Activated CD4-positive, alpha-beta T cell treated with anti-CD3 and anti-CD28 coated beads for 1 hour (primary cell): Measurements from ENCODE around the gene SMAD9.

Experiments
- DNase-seq: peaks from one replicate; pipeline ENCODE4 v3.0.0-alpha.2; 2020

Gene SMAD9

DNA sequence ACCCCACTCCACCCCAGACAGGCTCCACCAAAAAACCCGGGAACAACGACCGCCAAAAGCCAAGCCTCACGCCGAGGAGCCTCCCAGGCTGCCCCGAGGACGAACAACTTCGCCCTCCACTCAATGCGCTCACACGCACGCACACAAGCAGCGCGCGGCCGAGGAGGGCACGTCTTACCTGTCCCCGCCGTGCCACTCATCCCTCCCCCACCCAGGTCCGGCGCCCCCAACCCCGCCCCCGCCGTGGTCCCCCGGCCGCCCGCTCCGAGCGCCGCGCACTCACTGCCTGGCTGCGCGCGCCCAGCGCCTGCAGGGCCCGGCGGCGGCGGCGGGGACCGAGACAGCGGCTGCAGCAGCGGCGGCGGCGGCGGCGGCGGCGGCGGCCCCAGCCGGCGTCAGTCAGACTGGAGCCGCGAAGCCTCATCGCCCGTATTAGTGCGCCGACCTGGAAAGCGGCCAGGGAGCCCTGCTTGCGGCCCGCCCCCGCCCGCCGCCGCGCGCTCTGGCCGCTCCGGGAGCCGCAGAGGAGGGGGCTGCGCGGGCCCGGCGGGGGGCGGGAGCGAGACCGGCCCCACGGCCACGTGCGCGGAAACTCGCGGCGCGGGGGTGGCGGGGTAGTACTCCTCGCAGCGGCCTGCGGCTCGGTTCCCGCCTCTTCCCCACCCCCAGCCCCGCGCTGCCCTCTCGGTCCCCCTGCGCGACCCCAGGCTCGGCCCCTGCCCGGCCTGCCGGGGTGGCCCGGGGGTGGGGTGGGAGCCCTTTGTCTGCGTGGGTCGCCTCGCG, at the start of gene SMAD9:
TSS of gene SMAD9 (minus strand) at position 406 of the 783 bp plus-strand sequence. CDS start 40,549 bp downstream, outside the sequence.
- no peak for DNase-seq

DNA sequence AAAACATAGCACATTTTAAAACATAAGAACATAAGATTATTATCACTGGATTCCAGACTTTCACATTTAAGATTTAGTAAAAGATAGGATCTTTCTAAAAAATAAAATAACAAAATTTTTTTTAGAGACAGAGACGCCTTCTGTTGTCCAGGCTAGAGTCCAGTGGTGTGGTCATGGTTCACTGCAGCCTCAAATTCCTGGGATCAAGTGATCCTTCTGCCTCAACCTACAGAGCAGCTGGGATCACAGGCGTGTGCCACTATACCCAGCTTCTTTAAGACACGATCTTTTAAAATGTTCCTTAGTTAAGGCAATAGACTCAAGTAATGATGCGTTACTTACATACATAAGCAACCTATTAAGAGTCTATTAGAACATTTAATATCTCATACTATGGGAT, 46.4 kb upstream of the SMAD9 start:
- DNase-seq, result no peak

DNA sequence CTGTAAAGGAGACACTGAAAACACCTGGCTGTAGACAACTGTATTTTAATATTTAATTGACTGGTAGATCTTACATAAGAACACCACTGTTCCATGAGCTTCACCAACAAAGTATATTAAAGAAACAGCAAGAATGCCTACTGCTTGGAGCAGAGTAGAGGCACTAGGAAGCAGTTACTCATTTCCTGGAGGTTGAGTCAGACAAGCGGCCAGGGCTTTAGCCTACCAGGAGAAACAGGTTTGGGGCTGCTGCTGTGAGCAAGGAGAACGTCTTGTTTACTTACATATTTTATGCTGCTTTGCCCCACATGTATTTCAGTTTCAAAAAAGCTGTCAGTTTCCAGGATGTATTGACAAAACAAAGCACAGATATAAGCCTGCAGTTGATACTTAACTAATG, 45.7 kb upstream of the SMAD9 start:
- DNase-seq, result no peak

DNA sequence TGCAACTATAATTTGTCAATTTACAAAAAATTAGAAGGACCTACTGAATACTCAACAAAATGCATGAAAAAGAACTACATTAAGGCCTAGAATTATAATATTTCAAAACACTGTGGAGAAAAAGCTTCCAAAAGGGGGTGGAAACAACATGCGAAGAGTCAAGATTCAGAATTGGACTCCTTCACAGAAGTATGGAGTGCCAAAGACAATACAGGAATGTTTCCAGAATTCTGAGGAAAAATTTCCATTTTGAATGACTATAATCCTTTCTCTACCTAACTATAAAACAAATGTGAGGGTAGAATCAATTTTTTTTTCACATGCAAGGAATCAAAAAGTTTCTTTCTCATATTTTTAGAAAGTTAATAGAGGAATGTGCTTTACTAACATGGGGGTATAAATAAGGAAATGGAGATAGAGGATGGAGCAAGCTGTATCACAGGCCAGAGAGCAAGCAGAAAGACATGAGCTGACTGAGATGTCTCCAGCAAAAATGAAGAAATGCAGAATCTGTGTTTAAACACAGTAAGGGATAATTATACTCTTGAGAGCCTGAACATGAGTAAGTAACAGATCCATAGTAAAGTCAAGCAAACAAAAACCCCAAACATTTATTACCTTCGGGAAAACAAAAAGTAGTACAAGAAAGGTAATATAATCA, 39.5 kb upstream of the SMAD9 start:
- DNase-seq, result no peak

DNA sequence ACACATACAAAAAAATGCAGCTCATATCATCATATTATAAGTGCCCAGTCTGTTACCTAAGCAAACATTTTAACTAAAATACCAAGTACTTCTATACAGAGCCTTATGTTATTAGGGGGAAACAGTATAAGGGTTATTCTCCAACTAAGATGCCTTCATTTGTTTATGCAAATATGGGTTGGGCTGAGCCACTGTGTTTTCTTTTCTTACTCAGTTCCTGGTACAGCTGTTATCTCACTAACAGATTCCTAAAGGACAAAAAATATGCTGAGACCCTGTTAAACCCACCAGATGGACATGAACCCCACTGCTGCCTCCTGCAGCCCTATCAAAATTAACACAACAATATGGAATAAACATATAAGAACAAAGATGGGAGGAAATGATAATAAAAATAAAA, 34.5 kb upstream of the SMAD9 start:
- no peak for DNase-seq

DNA sequence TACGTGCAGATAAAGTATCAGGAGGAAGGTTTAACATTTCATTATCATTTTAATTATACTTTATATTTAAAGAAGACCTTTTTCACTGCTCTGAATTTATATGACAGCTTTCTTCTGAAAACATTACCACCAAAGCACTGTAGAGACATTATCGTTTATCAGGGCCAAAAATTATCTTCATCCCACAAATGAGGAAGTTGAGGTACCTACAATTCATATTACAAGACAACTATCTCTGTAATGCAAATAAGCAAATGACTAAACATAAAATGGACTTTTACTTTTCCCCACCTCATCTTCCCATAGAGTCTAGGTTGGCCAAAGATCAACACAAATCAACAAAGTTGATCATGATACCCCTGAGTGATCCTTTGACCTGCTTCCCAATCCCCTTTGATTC, 30.9 kb upstream of the SMAD9 start:
- no peak for DNase-seq

DNA sequence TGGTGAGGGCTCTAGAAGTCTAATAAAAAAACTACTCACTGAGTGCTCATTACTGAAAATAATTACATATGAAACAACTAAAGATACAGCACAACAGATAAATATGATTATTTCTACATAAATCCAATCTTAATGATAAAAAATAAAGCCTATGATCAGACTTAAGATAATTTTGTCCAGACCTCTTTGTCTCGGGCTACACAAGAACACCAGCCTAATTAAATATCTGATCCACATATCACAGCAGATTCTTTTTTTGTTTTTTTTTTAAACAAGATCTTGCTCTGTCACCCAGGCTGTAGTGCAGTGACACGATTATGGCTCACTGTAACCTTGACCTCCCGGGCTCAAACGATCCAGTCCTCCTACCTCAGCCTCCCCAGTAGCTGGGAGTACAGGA, 30.3 kb upstream of the SMAD9 start:
- no peak for DNase-seq

DNA sequence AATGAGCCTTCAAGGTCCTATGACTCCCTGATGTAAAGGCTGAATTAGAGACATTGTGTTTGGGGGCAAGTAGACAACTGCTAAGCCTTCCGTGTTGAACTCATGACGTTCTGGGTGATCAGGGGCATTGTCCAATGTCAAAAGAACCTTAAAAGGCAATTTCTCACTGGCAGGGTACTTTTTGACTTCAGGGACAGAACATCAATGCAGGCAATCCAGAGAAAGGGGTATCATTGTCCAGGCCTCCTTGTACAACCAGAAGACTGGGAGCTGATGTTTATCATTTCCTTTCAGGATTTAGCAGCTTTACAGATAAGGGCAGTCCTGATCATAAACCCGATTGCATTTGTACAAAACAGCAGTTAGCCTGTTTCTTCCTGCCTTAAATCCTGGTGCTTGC, 25.0 kb upstream of the SMAD9 start:
- no peak for DNase-seq

DNA sequence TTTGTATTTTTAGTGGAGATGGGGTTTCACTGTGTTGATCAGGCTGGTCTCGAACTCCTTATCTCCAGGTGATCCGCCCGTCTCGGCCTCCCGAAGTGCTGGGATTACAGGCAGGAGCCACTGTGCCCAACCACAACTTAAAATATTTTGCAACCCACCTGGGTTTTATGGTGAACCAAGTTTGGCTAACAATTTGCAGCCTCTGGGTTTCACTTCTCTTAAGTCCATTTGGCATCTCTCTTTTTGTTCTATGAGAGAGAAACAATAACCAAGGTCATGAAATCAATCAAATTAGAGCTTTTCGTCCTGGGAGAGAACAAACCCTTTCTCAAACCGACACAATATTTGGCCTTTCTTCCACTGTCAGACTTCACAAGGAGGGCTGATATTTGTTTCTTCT, 5.6 kb upstream of the SMAD9 start:
- DNase-seq, result no peak

DNA sequence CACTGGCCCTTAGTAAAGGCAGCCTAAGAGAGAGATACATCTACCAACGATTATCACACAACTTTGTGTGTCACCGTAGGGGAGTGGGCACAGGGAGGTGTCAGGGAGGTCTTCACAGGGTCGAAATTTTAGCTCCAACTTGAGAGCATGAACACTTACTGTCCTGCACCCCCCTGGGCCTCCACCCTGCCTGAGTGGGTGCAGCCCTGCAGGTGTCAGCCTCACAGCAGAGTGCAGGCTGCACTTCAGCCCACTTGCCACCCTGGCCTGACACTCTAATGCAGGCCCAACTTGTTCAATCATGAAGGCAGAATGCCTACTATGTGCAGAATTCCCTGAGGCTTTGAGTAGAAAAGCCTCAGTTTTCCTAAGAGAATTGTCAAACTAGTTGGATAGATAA, 4.0 kb upstream of the SMAD9 start:
- no peak for DNase-seq

DNA sequence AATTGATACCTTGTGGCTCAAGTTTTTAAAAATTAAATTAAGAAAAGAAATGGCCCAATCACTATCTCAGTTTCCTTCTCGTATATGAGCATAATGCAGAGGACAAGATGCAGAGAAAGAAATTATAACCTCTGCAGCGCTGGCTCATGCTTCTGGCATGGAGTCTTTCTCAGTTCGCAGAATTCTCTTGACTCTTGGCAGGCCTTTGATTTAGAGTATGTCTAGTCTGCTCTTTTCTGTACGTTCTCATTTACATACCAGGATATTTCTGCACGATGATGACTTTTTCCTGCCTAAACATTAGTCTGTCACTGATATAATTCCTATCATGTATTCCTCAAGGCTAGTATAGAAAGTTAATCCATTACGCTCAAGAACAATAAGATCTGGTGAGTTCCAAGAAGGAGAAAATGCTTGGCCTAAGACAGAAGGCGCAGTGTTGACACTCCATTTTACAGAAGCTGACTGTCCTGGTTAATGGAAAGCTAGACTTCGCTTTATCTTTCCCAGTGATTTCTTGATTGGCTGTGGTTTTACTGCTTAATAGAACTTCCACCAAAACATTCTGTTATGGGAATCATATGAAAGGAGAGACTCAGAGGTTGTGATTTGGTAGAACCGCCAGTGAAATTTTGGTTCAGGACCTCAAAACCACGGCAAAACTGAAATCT, 1.7 kb upstream of the SMAD9 start:
- no peak for DNase-seq

DNA sequence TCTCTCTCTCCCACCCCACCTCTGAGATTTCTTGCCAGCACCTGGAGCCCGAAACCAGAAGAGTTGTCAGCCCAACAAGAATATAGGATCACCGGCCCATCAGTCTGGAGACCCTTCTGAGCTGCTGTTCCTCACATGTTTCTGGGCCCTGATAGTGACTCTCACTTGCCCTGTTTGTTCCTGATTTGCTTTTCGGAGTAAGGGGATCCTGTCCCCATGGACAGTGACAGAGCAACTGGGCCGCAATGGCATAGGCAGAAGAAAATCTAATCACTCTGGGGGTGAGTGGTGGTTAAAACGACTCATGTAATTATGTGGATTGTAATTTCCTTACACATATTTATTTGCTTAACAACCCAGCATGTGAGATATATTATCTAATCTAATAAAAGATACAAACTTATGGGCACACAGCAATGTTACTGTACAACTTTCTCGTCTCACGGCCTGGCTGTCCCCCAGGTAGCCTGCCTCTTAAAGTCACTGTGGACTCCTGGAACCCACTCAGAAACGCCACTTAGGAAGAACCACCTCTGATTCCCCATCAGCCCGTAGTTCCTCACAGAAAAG, 663 bp upstream of the SMAD9 start:
- DNase-seq, result no peak

DNA sequence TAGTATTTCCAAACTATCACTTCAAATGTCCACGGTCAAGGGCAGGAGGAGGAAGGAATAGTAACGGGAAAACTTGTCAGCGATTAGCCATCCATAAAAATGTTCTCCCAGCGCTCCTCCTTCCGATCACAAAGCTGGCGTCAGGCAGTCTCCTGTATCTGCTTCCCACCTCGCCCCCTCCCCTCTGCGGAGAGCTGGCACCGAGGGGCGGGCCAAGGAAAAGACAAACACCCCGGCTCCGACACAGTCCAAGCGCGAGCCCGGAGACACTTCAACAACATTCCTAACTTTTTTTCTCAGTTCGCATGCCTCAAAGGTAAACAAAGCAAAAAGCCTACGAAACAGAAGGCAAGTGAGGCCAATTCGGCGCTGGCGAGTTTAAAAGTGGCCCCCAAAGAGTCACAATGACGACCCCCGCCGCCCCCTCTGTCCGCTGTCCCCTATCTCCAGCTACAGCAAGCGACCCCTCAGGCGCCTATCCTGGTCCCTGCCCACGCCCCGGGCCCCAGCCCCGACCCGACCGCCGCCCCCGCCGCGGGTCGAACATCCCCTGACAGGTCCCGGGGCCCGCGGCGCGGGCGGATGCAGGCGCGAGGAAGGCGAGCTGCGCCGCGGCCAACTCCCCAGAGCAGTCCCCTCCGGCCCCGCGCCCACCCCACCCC, 736 bp downstream of the SMAD9 start:
- DNase-seq, result no peak

DNA sequence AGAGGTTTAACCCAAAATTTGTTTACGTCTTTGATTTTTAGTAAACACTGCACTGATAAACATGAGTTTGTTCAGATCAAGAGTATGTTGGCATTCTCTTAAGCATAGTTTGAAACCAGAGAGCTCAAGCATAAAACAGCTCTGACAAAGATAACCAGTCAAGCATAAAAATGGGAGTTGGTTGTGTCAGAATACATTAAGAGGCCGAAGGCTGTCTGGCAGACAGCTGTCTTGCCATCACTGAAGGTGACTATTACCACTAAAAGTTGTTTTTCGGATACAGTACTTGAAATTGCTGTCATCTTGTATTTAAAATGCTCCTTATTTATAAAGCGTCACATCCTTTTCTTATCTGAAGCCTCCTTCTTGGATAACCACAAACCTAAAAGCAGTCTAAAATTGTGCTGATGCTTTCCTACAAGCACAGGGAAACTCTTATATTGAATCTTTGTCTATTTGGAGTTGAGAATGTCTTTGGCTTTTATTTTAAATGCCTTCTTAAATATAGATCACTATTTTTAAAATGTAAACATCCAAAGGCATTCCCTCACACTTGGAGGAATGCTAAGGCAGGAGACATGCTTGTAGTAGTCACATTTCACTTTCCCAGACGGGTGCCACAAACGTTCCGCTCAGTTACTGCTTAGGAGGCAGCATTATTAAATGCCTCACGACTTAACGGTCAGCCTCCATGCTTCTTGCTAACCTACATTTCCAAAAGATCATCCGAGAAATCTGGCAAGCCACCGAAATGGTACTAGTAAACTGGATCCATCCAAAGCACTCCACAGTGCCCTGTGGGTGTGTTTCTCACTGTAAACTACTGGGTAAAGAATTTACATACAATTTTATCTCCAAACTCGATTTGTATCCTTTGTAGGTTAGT, 1.5 kb downstream of the SMAD9 start:
- DNase-seq, result no peak

DNA sequence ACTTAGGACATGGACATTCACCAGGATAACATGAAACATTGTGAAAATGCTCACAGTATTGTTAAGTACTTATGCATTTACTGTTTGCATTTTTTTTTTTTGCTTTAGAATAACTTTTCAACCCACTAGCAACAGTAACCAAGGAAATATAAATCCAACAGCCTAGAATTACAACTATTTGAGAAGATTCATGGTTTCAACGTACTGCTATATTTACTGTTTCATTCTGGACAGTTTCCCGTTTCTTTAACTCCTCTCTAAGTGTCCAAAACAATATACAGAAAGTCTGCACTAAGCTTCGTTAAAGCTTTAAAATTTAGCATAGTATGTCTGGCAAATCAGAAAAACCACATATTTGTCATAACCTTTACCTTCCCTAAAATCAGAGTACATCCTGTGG, 2.7 kb downstream of the SMAD9 start:
- DNase-seq, result no peak

DNA sequence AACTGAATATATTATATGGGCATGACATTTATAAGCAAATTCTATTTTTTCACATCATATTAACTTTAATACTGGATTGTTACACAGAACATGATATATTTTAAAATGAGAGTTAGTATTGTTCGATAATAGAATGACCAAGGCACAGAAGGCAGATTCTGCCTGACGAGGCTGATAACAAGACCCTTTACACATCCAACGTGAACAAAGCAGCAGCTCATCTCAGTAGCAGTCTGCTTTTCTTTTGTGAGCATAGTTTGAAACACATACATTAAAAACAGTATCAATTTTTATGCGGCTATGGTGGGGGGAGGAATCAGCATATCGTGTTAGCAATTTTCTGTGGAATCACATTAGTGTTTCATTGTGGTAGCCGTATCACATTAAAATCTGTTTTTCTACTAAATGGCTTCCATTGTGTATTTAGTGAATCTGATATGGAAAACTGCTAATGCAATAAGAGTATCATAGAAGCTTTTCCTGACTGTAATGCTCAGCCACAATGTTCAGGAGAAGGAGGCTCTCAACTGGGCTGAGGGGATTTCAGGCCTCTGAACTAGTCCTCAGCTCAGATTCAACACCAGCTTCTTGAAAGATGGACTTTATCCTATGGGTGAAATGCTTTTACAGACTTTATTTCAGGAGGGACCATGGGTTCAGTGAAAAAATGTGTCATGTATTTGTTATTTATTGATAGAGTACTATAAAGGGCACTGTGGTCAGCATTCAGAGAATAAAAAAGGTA, 4.0 kb downstream of the SMAD9 start:
- DNase-seq, result no peak

DNA sequence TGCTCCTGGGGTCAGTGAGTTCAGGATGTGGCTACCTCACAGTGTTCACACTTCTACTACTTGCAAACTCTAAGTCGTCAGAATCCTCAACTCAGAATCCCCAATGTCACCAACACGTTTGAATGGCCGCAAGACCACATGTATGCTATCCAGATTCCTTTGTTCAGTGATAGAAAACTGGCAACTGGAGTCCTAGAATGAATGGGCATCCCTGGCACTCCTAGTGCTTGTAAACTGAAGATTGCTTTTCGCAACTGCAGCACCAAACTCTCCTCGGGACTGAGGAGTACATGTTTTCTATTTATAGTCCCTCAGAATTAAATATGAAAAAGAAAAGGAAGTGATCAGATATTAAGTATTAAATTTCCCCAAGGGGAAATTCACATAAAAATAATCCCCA, 4.9 kb downstream of the SMAD9 start:
- DNase-seq, result no peak

DNA sequence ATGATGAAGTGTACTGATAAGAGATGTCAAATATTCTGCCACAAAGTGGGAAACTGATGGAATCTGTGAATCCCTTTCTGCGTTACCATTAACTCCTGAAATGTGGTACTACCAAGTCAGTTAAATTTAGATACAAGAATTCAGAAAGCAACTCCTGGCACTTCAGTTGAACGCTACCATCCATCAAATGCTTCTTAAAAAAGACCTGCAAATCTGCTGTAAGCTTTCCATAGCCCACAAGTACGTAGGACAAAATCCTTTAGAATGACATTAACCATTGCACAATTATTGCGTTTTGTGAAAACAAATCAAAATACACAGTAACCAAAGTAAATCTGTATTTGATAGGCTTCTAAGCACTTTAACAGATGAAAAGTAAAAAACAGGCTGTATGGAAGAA, 5.4 kb downstream of the SMAD9 start:
- DNase-seq, result no peak

DNA sequence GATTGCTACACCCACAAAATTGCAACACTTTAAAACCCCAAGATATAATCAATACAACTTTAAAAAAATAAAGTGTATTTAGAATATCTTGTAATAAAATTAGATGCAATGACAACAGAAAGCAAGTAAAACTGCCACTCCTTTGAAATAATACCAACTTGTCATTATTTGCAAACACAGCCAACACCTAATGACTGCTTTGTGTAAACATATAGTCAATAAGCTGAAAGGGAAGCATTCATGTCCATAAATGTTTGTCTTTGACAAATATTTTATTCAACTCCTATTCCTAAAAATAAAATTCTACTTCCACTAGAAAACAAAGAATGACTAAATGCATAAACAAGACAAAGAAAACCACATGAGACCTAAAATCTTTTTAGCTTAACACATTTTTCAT, 6.6 kb downstream of the SMAD9 start:
- DNase-seq, result no peak

DNA sequence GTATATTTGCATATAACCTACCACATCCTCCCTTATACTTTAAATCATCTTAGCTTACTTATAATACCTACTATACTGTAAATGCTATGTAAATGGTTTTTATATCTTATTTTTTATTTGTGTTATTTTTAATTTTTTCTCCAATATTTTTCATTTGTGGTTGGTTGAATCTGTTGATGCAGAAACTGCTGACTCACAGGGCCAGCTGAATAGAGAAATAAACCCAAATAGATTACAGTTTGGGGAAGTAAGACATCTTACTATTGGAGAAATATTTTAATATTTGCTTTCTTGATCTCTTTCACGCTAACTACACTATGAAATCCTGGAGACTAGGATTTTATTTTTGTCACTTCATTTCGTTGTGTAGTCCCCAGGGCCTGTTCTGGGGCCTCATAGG, 7.1 kb downstream of the SMAD9 start:
- DNase-seq, result no peak

DNA sequence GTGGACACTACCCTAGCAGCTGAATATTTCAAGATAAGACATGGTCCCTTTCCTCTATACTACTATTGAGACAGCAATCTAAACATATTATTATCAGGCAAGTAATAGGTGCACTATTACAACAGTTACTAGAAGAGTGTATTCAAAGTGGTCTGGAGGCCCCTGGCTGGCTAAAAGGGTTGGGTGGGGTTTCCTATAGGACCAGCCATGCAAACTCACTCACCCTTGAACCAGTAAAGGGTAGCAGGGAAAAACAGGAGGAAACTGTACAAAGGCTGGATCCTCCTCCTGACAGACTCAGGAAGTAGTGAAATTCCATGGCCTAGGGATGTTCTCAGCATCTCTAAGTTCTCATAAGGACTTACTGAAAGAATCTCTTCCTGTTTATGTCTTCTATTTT, 7.7 kb downstream of the SMAD9 start:
- DNase-seq, result no peak

DNA sequence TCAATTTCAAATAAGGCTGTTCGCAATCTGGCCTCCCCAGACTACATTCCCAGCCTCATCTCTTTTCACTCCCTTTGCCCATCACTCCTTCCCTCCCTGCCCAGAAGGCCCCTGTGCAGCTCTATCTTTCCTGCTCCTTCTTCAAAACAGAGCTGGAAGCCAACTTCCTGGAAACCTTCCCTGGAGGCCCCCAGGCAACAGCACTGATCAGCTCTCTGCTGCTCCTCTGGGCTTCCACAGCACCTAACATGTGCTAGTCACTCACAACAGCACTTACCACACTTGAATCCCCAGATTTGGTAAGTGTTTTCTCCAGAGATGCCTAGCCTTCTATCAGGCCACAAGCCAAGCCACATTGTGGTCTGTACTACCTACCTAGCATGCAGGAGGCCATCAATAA, 9.5 kb downstream of the SMAD9 start:
- DNase-seq, result no peak
